GM18909 (cell line): ENCODE data around the gene MAFB.

Experiments
- ATAC-seq: cut with Tn5 transposase; IDR thresholded peaks from one replicate; pipeline ENCODE4 v1.9.1; 2021; ENCODE audit warnings: mild to moderate bottlenecking; ENCODE audit not compliant: unreplicated experiment, poor library complexity

Gene MAFB

DNA sequence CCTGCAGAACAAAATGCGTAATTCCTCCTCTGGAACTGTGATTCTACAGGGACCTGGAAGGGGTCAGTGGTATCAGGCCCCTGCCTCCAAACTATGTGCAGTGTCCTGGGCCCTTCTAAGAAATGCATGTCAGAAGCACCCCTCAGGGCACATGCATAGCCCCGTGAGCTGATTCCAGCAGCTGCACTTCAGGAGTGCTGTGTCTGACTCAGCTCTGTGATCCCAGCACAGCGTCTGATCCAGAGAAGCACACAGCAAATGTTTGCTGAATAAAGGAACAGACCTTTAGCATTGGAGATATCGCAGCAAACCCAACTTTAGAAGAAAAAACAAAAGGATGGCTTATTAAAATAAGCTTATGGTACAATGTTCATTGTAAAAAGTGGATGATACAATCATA lies 15.8 kb upstream of the MAFB start:
- no peak for ATAC-seq

DNA sequence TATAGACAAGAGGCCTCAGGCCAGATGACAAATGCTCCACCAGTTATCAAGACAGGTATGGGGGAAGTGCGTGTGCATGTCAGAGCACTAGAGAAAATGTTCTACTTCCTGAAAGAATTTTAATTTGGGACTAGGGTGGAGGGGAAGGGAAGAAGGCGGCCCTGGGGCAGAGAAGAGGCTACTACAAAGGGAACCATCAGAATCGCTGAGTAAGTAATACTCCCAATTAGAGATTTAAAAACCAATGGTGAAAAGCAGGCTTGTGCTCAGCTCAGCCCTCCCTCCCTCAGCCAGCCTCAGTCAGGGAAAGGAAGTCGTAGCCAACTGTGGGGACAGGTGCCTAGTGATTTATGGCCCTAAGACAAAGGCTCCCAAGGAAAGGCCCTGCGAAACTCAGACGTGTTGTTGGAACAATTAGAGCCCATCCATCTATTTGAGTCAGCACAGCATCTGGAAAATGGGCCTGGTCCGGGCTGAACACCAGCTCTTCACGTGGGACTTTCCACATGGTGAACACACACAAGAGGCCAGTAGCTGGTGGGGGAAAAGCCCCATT lies 15.0 kb upstream of the MAFB start:
- no peak for ATAC-seq

DNA sequence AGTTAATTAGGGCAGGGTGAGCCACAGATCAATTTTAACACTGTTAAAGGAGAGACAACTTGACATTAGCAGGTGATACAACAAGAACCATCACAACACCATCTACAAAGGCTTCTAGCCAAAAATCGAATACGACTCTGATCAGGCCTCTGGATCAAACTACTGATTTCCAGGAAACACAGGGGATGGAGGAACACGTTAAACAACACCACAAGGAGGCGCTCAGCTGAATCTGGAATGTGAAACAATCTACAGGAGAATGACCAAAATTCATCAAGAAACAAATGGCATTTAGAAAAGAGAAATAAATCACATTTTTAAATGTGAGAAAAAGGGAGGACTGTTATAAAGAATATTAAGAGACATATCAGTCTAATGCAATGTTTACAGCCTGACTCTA lies 13.5 kb upstream of the MAFB start:
- no peak for ATAC-seq

DNA sequence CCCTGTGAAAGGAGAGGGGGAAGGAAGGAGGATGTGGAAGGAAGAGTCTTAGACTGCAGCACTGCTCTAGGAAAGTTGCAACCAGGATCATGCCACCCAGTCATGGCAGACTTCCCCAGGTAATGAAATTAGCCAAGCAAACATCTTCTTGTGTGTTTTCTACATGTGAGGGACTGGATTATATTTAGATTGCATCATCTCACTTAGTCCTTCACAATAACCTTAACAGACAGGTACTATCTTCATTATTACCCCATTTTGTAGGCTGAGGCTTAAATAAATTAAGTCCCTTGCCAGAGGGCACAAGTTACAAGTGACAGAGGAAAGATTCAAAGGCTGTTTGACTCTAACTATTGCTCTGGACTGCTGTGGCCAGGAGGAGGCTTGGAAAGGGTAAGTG lies 9.7 kb upstream of the MAFB start:
- ATAC-seq = no peak

DNA sequence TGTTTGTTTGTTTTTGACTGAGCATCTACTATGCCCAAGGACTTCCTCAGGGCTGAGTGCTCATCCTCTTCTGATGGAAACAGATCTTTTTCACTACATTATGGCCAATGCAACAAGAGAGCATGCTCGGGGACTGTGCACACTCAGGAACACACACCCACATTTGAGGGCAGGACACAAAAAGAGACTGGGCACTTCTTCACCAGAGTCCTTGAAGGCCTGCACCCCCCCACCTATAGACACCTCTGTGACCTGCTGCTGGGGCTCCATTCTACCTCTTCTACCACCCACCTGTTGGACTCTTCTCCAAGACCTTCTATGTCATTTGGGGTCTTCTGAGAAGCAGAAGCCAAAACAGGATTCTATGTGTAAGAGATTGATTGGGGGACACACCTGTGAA lies 9.2 kb upstream of the MAFB start:
- ATAC-seq = no peak

- ATAC-seq = no peak
Observed at GRCh38 chr20:40697541-40697940, 8.5 kb upstream of the MAFB start.

GRCh38 chr20:40695214-40695613 lies 6.2 kb upstream of the MAFB start:
- ATAC-seq = no peak

- no peak for ATAC-seq
Observed at GRCh38 chr20:40694246-40694645, 5.2 kb upstream of the MAFB start.

GRCh38 chr20:40692240-40693011 lies 3.4 kb upstream of the MAFB start:
- no peak for ATAC-seq

- no peak for ATAC-seq
Observed at GRCh38 chr20:40691566-40692239, 2.7 kb upstream of the MAFB start.

GRCh38 chr20:40690836-40691565 lies 2.0 kb upstream of the MAFB start:
- ATAC-seq = no peak

GRCh38 chr20:40689943-40690835 lies 1.2 kb upstream of the MAFB start:
- ATAC-seq = no peak

GRCh38 chr20:40688129-40689099 lies 622 bp downstream of the MAFB start:
- no peak for ATAC-seq

- ATAC-seq = no peak
Observed at GRCh38 chr20:40687384-40688128, 1.5 kb downstream of the MAFB start.

DNA sequence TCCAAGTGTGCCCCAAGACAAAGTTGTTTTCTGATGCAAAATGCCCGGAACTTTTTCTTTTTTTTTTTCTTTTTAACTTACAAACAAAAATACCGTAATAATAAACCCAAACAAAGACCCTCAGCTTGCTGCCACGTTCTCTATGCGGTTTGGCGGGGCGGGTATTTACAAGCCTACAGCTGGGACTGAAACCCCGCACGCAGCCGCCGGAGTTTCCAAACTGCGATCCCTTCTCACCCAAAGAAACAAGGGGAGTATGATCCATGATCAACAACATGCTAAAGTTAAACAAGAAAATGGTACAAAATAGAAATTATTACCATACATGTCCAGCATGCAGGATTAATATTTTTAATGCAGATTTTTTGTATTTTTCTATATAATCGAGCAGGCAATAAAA lies 2.1 kb downstream of the MAFB start:
- no peak for ATAC-seq

- no peak for ATAC-seq
Observed at GRCh38 chr20:40686434-40686882, 2.6 kb downstream of the MAFB start.

DNA sequence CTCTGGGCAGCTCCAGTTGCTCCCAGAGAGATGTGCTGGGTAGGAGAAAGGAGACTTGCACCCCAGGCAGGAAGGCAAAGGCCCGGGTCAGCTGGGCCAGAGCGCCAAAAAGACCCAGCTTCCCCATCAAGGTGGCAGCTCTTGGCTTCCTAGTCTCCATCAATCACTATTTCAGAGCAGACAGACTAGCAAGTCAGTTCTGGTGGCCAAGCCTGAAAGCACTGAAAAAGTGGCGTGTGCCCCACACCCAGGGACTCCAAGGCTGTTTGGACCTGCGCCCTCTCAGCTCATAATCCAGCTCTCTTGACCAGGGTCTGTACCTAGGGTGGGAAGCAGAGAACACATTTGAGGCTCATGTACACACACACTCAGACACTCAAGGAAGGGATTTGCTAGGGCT lies 3.7 kb downstream of the MAFB start:
- no peak for ATAC-seq

DNA sequence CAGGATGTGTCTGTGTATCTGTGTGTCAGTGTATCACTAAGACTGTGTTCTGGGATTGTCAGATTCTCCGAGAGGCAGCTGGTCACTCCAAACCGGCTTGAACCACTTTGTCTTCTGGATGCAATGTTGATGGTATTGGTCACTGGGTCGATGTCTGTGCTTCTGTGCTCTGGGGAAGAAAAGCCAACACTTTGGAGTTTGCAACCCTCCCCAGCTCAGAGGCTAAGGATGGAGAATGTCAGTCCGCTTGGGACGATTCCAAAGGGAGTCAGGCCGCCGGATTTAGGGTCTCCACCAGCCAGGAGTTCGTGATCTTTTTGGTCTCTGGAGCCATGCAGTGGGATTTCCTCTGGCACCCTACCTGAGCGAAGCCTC lies 5.2 kb downstream of the MAFB start:
- no peak for ATAC-seq
